Left cardiac atrium (tissue), 4 donors: ENCODE measurements around the gene ANTKMT. TPM values are rescaled to one million over a fixed set of nuclear protein-coding genes. Genes with fewer than 3 reads are reported as not detected.
"Not testable (repeated sequence)": the region's sequence is repeated elsewhere in the genome, so short reads cannot be mapped to it uniquely, and the experiment has no call there.

Experiments used
- ATAC-seq, 2 donors: fragments of 200-7000 bp; cut with Tn5 transposase; one replicate each; pipeline ENCODE4 v1.9.1; 2020; ENCODE audit warnings: mild to moderate bottlenecking in 2 of 2, moderate library complexity in 2 of 2
- DNase-seq: peaks from one replicate; pipeline ENCODE4 v3.0.0-alpha.2; 2020
- intact Hi-C, 2 donors: fragments of 100-400 bp; cut with DNase I; formaldehyde crosslinking; loops; one replicate each; pipeline versions ENCODE4 v1.14.1 to v1.15.1; 2022 to 2023
- total RNA-seq, 2 donors: library from RNA; stranded (reverse); fragmentation: NEBNext Ultra II Directional; extraction: Animal tissue kit (Norgen Biotek cat#: 25700); gene quantifications; one replicate each; pipeline ENCODE4 v1.2.1, GENCODE V29; 2021
- donor health status: DM: no; HTN: yes; CAD: no.
- donor health status: DM: no; HTN: yes; CAD: no; lungs with severe emphysema.
- donor health status: DM: yes; HTN: yes; CAD: no.
- donor health status: Dilated cardiomyopathy.

Gene ANTKMT
- total RNA-seq, 2 donors from 2014 or later, result 32.5 to 36.8 TPM

GRCh38 chr16:733382-734207 is 12.6 kb downstream of the ANTKMT start:
- intact Hi-C loops, result no loop called here
- ATAC-seq, result no peak
- DNase-seq, result peak; percentile 8

- intact Hi-C loops, result no loop called here
- peak; percentile 11 for DNase-seq
- no peak for ATAC-seq
Measured at GRCh38 chr16:734208-734980, 13.4 kb downstream of the ANTKMT start.

DNA sequence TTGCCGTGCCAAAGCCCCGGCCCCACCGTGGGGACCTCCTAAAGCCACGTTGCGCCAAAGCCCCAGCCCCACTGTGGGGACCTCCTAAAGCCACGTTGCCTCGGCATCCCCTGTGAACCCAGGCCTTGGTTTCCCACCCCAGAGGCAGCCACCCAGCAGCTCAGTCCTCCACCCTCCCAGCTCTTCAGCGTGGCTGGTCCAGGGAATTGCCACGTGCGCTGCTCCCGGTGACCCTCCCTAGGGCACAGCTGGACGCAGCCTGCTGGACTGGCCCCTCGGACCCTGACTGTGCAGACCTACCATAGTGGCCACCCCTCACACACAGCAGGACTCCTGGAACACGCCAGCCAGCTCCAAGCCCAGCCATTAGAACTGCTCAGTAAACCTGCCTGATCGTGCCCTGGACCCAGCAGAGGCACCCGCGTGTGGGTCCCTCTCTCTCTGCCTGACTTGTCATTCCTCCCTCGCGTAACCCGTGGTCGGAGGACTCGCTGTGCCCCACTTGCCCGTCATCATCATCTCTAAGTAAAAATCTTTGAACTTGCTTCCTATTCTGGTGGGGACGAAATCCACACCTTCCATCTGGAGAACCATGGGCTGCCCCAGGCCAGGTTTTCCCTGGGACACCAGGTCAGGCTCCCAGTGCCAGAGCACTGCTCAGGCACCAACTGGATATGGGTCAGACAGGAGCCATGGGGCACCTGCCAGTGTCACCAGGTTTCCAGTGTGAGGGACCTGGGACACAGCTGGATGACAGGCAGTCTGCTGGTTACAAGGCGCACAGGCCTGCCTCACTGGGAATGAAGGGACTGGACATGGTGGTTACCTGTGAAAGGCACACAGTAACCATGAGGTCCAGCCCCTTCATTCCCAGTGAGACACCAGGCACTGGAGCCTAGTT is 14.3 kb downstream of the ANTKMT start:
- intact Hi-C loops, result no loop called here
- DNase-seq (peak; percentile 13), ATAC-seq (no peak)

GRCh38 chr16:735982-736453 is 15.1 kb downstream of the ANTKMT start:
- no peak for DNase-seq
- no peak for ATAC-seq
- intact Hi-C loops, result no loop called here

GRCh38 chr16:736936-737481 is 16.1 kb downstream of the ANTKMT start:
- DNase-seq (no peak), ATAC-seq (no peak)
- intact Hi-C loops, result no loop called here

GRCh38 chr16:739560-740458 is 18.9 kb downstream of the ANTKMT start:
- DNase-seq (no peak), ATAC-seq (peak in 1 of 2 donors; percentile 3)
- intact Hi-C loops, result no loop called here

DNA sequence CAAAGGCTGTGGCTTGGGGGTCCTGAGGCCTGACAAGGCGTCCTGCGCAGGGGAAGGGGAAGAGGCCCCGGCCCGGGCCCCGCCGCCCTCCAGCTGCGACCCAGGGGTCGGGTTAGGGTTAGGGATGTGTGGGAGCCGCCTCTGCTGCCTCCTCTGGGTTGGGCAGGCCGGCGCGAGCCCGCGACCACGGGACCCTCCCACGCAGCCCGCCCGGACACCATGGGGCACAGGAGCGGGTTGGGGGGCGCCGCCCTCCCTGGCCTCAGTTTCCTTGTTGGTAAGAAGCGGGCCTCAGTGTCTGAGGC is 19.5 kb downstream of the ANTKMT start:
- DNase-seq (no peak), ATAC-seq (peak; percentile 14 to 25)
- intact Hi-C loops, result no loop called here

DNA sequence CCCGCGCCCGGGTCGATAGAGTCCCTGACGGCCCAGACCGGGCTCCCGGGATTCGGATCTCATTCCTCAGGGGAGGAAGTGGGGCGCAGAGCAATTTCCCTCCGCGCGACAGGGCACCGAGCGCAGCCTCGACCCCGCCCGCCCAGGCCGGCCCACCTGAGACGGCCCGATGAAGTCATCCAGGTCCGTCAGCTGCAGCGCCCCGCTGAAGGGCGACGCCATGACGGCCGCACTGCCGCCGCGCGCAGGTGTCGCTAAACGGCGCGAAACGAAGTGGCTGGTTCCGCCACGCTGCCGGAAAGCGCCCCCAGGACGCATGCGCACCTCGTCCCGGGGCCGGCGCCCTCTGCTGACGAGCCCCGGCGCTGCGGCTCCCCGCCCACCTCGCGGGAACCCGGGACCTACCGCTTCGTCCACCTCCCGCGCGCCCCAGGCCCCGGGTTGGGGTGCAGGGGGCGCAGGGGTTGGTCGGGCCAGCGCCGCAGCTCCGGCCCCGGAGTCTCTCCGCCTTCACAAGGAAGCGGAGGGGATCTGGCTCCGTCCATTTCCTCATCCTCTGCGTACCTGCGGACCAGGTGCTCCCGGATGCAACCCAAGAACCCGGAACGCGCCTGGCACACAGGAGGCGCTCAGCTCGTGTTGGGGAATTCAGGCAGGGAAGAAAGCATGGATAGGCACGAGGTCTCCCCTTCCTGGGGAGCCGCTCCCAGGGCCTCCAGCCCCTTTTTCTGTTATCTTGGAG is 20.0 kb downstream of the ANTKMT start, which contains the start of gene CIAO3:
TSS of gene CIAO3 (minus strand) at position 234 of the 742 bp plus-strand sequence. CDS start at position 222, 12 bp downstream.
- ATAC-seq, result peak; percentile 93 to 96
- DNase-seq, result peak; percentile 91
- intact Hi-C loops, result no loop called here

DNA sequence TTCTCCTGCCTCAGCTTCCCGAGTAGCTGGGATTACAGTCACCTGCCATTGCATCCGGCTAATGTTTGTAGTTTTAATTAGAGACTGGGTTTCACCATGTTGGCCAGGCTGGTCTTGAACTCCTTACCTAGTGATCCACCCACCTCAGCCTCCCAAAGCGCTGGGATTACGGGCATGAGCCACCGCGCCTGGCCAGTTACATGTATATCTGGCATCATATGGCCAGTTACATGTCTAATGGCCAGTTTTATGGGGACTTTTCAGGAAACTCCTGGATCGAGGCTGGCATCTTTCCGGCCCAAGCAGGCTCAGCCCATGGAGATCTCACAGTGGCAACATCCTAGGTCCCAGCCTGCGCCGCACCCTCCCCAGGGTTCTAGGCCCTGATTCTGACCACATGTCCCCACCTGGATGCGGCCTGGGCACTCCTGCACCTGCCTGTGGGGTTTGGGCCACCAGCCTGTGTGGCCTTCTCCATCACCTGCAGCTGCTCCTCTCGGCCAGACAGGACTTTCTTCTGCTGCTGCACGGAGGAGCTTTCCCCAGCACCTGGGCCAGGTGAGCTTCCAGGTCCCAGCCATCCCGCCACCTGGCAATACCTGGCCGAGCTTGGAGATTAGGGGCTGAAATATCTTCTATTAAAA is 21.2 kb downstream of the ANTKMT start:
- ATAC-seq, result no peak
- DNase-seq, result no peak
- intact Hi-C loops, result no loop called here

- DNase-seq, ATAC-seq, intact Hi-C loops: not testable (repeated sequence)
Measured at GRCh38 chr16:742894-743293, 21.9 kb downstream of the ANTKMT start.

GRCh38 chr16:743794-744500 is 23.0 kb downstream of the ANTKMT start:
- intact Hi-C loops, result no loop called here
- no peak for ATAC-seq

DNA sequence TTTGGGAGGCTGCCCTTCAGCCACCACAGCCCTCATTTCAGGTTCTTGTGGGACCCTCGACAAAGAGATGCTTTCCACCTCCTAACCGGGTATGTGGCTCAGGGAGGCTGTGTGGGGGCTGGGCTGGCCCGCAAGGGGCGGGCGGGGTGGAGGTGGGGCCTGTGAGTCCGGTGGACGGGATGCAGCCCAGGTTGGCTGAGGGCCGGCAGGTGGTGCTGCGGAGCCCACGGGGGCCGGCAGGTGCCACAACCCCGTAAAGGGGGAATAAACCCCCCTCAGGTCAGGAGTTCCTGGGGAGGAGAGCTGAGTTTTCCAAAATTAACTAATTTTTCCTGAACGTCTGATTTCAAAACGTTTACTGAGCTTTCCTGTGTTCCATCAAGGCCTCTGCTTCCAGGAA is 24.8 kb downstream of the ANTKMT start:
- DNase-seq (no peak), ATAC-seq (peak in 1 of 2 donors; percentile 32)
- intact Hi-C loops, result no loop called here

More at GRCh38 chr16:743794-744500, 23.0 kb downstream of the ANTKMT start:
- no peak for DNase-seq

DNA sequence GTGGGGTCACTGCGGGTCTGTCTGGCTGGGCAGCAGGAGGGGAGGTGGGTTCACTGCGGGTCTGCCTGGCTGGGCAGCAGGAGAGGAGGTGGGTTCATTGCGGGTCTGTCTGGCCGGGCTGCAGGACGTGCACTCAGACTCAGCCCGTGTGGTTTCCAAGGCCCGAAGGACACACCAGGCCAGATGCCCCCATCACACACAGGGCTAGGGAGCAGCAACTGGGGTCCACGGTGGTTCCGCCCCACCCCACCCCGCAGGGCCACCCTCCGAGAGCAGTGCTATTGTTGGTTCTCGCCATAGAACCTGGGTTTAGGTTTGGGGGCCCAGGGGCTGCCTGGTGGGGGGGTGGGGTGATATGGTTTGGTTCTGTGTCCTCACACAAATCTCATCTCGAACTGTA is 25.7 kb downstream of the ANTKMT start:
- intact Hi-C loops, result no loop called here
- DNase-seq (no peak), ATAC-seq (no peak)

DNA sequence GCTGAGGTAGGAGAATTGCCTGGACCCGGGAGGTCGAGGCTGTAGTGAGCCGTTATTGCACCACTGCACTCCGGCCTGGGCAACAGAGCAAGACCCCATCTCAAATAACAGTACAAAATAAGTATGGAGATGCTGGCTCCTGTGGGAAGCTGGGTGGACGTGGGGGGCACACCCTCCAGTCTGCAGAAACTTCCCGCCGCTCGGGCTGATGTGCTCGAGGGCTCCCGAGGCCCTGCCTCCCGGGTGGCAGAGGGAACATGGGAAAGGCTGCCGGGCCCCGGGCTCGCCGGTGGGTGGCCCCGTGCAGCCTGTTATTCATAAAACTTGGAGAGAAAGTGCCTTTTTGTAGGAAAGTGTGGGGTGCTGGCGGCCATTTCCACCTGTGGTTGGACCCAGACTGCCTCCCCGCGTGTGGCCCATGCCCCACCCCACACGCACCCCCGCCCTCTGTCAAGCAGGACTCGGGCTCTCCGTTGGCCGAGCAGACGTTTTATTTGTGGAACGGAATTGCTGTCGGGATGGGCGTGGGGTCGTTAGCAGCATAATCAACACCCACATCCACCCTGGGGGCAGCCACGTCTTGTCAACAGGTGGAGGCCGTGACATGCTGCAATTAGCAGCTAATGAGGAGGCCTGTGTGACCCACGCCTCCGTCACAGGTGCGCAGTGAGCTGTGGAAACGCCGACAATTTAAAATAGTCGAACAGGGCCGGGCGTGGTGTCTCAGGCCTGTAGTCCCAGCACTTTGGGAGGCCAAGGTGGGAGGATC is 27.2 kb downstream of the ANTKMT start:
- ATAC-seq (no peak), DNase-seq (no peak)
- intact Hi-C loops, result no loop called here

DNA sequence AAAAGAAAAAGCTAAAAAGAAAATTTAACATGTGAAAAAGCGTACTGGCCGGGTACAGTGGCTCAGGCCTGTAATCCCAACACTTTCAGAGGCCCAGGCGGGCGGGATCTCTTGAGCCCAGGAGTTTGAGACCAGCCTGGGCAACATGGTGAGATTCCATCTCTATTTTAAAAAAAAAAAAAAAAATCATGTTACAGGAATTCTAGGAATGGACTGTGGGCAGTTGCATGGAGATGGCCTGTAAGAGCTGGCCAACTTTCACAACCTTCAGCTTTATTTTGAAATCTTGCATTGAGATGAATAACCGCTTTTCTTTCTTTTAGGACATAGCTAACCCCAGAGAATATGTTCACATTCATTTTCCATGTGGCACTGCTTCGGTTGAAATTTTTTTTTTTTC is 28.1 kb downstream of the ANTKMT start:
- DNase-seq (no peak), ATAC-seq (peak; percentile 39 to 70)
- intact Hi-C loops, result no loop called here

DNA sequence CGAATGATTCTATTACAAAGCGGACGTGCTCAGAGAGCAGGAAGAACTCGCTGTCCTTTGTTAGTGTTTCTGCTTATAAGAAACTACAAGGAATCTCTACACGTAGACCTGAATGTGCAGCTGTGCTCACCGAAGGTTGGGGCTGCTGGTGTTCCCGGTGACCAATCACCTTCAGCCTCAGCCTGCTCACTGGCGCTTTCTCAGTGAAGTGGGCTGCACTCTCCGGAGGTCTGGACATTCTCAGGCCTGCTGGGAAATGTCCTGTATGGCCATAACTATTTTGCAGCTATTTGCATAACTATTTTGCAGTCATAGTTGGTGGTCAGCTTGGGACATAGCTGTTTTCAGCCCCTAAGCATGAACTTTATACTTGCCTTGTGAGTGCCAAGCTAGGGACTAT is 29.5 kb downstream of the ANTKMT start:
- DNase-seq (no peak), ATAC-seq (no peak)
- intact Hi-C loops, result no loop called here
